HepG2 (cell line): ENCODE data around the gene TSPAN8. TPM values are rescaled to one million over a fixed set of nuclear protein-coding genes. Genes with fewer than 3 reads are reported as not detected.

ENCODE experiments used
- CBX1 ChIP-seq: IDR thresholded peaks from one replicate; pipeline ENCODE4 v1.6.1; 2016; ENCODE audit warnings: antibody characterized with exemption, low read depth
- EP300 ChIP-seq, 3 experiments: sonication (generic) in 1 of 3; formaldehyde crosslinking in 1 of 3; IDR thresholded peaks; 2 replicates each; pipeline versions ENCODE4 v1.5.1 to v1.6.1; 2011 to 2020; ENCODE audit warnings: low read depth in 2 of 3, low read length in 2 of 3, borderline replicate concordance in 1 of 3, improper control_type of control experiment in 1 of 3, mild to moderate bottlenecking in 1 of 3, missing genetic modification reagents in 1 of 3, moderate library complexity in 1 of 3
- FOXK2 ChIP-seq: fragments of 450-650 bp; IDR thresholded peaks from 2 replicates; pipeline ENCODE4 v1.6.1; 2016
- GATAD2A ChIP-seq: IDR thresholded peaks from 2 replicates; pipeline ENCODE4 v1.6.1; 2016
- HHEX ChIP-seq: IDR thresholded peaks from 2 replicates; pipeline ENCODE4 v1.6.1; 2016; ENCODE audit warnings: control low read depth
- KLF11 ChIP-seq: IDR thresholded peaks from 2 replicates; pipeline ENCODE4 v1.6.1; 2016; ENCODE audit warnings: missing compliant biosample characterization
- MTF2 ChIP-seq: sonication (generic); formaldehyde crosslinking; IDR thresholded peaks from 2 replicates; pipeline ENCODE4 v1.5.0; 2020; ENCODE audit warnings: missing genetic modification reagents, borderline replicate concordance
- PLRG1 ChIP-seq: fragments of 450-650 bp; conservative IDR thresholded peaks from 2 replicates; pipeline ENCODE4 v1.6.1; 2016
- SALL2 ChIP-seq: sonication (generic); formaldehyde crosslinking; IDR thresholded peaks from 2 replicates; pipeline ENCODE4 v1.8.1; 2023; ENCODE audit warnings: mild to moderate bottlenecking, missing genetic modification reagents, inconsistent platforms
- SAP130 ChIP-seq: IDR thresholded peaks from 2 replicates; pipeline ENCODE4 v1.6.1; 2016; ENCODE audit warnings: low read depth
- YEATS4 ChIP-seq: sonication (generic); formaldehyde crosslinking; IDR thresholded peaks from 2 replicates; pipeline ENCODE4 v1.4.0; 2020; ENCODE audit warnings: missing genetic modification reagents, borderline replicate concordance
- ZC3H13 ChIP-seq: sonication (generic); formaldehyde crosslinking; IDR thresholded peaks from 2 replicates; pipeline ENCODE4 v1.8.1; 2023; ENCODE audit warnings: mild to moderate bottlenecking, missing genetic modification reagents, moderate library complexity
- ZNF10 ChIP-seq: sonication (generic); formaldehyde crosslinking; IDR thresholded peaks from 2 replicates; pipeline ENCODE4 v1.4.0; 2020; ENCODE audit warnings: mild to moderate bottlenecking, low read depth, missing genetic modification reagents, borderline replicate concordance
- ZNF20 ChIP-seq: sonication (generic); formaldehyde crosslinking; IDR thresholded peaks from 2 replicates; pipeline ENCODE4 v1.4.0; 2020; ENCODE audit warnings: mild to moderate bottlenecking, moderate library complexity, missing genetic modification reagents
- ZNF256 ChIP-seq: sonication (generic); formaldehyde crosslinking; conservative IDR thresholded peaks from 2 replicates; pipeline ENCODE4 v1.4.0; 2020; ENCODE audit warnings: missing genetic modification reagents
- ZNF280B ChIP-seq: sonication (generic); formaldehyde crosslinking; IDR thresholded peaks from 2 replicates; pipeline ENCODE4 v1.5.0; 2020; ENCODE audit warnings: missing genetic modification reagents, mild to moderate bottlenecking, borderline replicate concordance
- ZNF543 ChIP-seq: sonication (generic); formaldehyde crosslinking; IDR thresholded peaks from 2 replicates; pipeline ENCODE4 v1.4.0; 2020; ENCODE audit warnings: mild to moderate bottlenecking, missing genetic modification reagents
- ZNF552 ChIP-seq: sonication (generic); formaldehyde crosslinking; IDR thresholded peaks from 2 replicates; pipeline ENCODE4 v1.9.0; 2022; ENCODE audit warnings: missing genetic modification reagents, mild to moderate bottlenecking, borderline replicate concordance
- ZNF790 ChIP-seq: sonication (generic); formaldehyde crosslinking; IDR thresholded peaks from 2 replicates; pipeline ENCODE4 v1.8.0; 2022; ENCODE audit warnings: missing genetic modification reagents, mild to moderate bottlenecking, borderline replicate concordance
- polyA plus RNA-seq, 8 experiments: library from polyadenylated mRNA; depleted of rRNA in 3 of 8; stranded (reverse) in 7 of 8; unstranded in 1 of 8; fragments of >200 nt; fragmentation: Illumina TruSeq in 4 of 8; extraction: Trizol in 4 of 8; gene quantifications; 2 replicates each; pipeline versions ENCODE4 v1.2.1 to v1.2.3, GENCODE V29; 2011 to 2016; ENCODE audit warnings: low read depth in 4 of 8, missing spikeins in 1 of 8, mixed read lengths in 1 of 8; ENCODE audit not compliant: insufficient read depth in 1 of 8
- total RNA-seq, 5 experiments: library from RNA; depleted of rRNA; stranded (reverse); fragments of >200 nt; fragmentation: Illumina TruSeq; extraction: Trizol; gene quantifications; 2 replicates each; pipeline ENCODE4 v1.2.3, GENCODE V29; 2016; ENCODE audit warnings: low read depth in 1 of 5
- TF ChIP-seq, protein P1 (sequence below), 2 experiments: sonication (generic) in 1 of 2; formaldehyde crosslinking in 1 of 2; IDR thresholded peaks; 2 replicates each; pipeline versions ENCODE4 v1.5.1 to v1.6.1; 2011 to 2020; ENCODE audit warnings: borderline replicate concordance in 1 of 2, low read depth in 1 of 2, low read length in 1 of 2, mild to moderate bottlenecking in 1 of 2, missing genetic modification reagents in 1 of 2, moderate library complexity in 1 of 2
- TF ChIP-seq, protein P2 (sequence below): sonication (generic); formaldehyde crosslinking; IDR thresholded peaks from 2 replicates; pipeline ENCODE4 v1.8.1; 2022; ENCODE audit warnings: low read depth, mild to moderate bottlenecking, missing genetic modification reagents

TSPAN8 gene
- total and polyA plus RNA-seq, 2 of the 13 experiments (the other 11 are each of a cell fraction or from before 2014, with no cell fraction given): 3.4 to 3.9 TPM

DNA sequence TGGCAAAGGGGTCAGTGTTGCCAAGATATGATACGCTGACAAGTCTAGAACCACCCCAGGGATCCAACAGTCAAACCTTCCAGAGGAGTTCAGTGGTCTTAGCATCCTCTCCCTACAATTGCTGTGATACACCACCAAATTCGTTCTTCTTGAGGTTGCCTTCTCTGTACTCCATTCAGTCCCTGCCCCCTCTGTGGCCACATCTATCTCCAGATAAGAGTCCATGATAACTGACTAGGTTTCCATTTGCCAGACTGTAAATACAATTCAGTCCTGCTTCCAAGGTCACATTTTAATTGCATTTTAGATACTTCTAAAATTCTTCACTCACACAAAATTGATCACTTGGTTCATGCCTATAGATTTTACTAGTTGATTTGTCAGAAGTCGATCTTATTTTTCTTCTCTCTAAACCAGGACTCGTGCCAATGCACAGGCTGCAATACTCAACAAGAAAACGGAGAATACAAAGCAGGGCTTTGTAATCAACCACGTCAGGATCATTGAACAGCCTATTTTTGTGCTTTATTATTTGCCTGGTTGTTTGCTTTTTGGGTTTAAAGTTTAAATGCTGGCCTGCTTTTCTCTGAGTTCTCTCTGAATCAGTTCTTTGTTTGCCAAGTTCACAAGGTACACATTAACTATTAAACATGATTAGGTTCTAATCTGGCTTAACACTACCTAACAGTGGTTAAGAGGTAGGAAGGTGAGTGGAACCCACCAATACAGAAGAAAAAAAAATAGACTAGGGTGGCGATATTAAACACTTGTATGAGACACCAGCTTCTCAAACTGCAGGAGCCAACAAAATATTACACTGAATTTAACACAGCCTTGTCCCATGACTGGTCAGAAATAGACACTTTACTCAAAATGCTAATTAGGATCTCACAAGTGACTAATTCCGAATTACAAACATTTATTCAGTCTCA, 5.3 kb upstream of the TSPAN8 start (continued):
- TF ChIP-seq ZNF790 (CRISPR knock-in tag) (no peak), EP300 (IDR thresholded peaks at IDR 0.05; ENCODE audit: low read depth in 2 of 2, low read length in 2 of 2) (peak; percentile 78 to 96), EP300 (CRISPR knock-in tag; IDR thresholded peaks at IDR 0.05; ENCODE audit: borderline replicate concordance) (peak; percentile 80; the same call in 1 of the 2 replicates), ZNF20 (no peak), ZNF10 (CRISPR knock-in tag) (no peak), FOXK2 (peak; percentile 56; the same call in 1 of the 2 replicates), SAP130 (CRISPR knock-in tag) (peak; percentile 51), ZNF256 (CRISPR knock-in tag) (no peak), KLF11 (CRISPR knock-in tag) (0 out of 2 replicates have a peak, but pooled peaks have one; percentile 20), ZNF552 (CRISPR knock-in tag) (no peak), GATAD2A (CRISPR knock-in tag) (peak; percentile 95), CBX1 (no peak), SALL2 (CRISPR knock-in tag) (0 out of 2 replicates have a peak, but pooled peaks have one; percentile 13), ZNF543 (CRISPR knock-in tag) (no peak), ZNF280B (CRISPR knock-in tag) (no peak), ZC3H13 (CRISPR knock-in tag) (no peak), PLRG1 (no peak), YEATS4 (CRISPR knock-in tag) (peak; percentile 40; the same call in 1 of the 2 replicates), HHEX (CRISPR knock-in tag) (peak; percentile 64; the same call in 1 of the 2 replicates), MTF2 (CRISPR knock-in tag) (no peak)
- TF ChIP-seq, protein P1, sequence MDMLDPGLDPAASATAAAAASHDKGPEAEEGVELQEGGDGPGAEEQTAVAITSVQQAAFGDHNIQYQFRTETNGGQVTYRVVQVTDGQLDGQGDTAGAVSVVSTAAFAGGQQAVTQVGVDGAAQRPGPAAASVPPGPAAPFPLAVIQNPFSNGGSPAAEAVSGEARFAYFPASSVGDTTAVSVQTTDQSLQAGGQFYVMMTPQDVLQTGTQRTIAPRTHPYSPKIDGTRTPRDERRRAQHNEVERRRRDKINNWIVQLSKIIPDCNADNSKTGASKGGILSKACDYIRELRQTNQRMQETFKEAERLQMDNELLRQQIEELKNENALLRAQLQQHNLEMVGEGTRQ (IDR thresholded peaks at IDR 0.05; ENCODE audit: low read depth, low read length): no peak
- TF ChIP-seq, protein P1 (CRISPR knock-in tag; IDR thresholded peaks at IDR 0.05; ENCODE audit: borderline replicate concordance): no peak
- TF ChIP-seq, protein P2, sequence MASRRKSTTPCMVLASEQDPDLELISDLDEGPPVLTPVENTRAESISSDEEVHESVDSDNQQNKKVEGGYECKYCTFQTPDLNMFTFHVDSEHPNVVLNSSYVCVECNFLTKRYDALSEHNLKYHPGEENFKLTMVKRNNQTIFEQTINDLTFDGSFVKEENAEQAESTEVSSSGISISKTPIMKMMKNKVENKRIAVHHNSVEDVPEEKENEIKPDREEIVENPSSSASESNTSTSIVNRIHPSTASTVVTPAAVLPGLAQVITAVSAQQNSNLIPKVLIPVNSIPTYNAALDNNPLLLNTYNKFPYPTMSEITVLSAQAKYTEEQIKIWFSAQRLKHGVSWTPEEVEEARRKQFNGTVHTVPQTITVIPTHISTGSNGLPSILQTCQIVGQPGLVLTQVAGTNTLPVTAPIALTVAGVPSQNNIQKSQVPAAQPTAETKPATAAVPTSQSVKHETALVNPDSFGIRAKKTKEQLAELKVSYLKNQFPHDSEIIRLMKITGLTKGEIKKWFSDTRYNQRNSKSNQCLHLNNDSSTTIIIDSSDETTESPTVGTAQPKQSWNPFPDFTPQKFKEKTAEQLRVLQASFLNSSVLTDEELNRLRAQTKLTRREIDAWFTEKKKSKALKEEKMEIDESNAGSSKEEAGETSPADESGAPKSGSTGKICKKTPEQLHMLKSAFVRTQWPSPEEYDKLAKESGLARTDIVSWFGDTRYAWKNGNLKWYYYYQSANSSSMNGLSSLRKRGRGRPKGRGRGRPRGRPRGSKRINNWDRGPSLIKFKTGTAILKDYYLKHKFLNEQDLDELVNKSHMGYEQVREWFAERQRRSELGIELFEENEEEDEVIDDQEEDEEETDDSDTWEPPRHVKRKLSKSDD (CRISPR knock-in tag): no peak
